Right lobe of liver (tissue), 4 donors: Measurements from ENCODE around the gene NGFR.

Source experiments
- CTCF ChIP-seq, 4 donors: fragments of 200-600 bp in 3 of 4; fragments of 450-650 bp in 1 of 4; IDR thresholded peaks; one replicate each; pipeline versions ENCODE4 v1.5.1 to v1.8.0; 2016 to 2022; ENCODE audit warnings: antibody characterized with exemption in 4 of 4, mild to moderate bottlenecking in 2 of 4
- POLR2A ChIP-seq: fragments of 450-650 bp; IDR thresholded peaks from one replicate; pipeline ENCODE4 v1.6.1; 2017; ENCODE audit warnings: antibody characterized with exemption, mild to moderate bottlenecking
- donor health status: DM: no; HTN: no; CAD: no.
- donor health status: DM: no; HTN: no; CAD: no.
- donor health status: DM: no; HTN: yes; CAD: no.

GRCh38 chr17:49511810-49512209, 16.7 kb downstream of the NGFR start:
- TF ChIP-seq CTCF (IDR thresholded peaks at IDR 0.05) (no peak), POLR2A (no peak)
